Activated CD4-positive, alpha-beta T cell treated with anti-CD3 and anti-CD28 coated beads for 24 hours (primary cell): ENCODE data around the gene CCDC192.

Experiments
- DNase-seq, 2 donors: peaks; one replicate each; pipeline ENCODE4 v3.0.0-alpha.2; 2020; ENCODE audit warnings: low read depth in 2 of 2

Gene CCDC192

DNA sequence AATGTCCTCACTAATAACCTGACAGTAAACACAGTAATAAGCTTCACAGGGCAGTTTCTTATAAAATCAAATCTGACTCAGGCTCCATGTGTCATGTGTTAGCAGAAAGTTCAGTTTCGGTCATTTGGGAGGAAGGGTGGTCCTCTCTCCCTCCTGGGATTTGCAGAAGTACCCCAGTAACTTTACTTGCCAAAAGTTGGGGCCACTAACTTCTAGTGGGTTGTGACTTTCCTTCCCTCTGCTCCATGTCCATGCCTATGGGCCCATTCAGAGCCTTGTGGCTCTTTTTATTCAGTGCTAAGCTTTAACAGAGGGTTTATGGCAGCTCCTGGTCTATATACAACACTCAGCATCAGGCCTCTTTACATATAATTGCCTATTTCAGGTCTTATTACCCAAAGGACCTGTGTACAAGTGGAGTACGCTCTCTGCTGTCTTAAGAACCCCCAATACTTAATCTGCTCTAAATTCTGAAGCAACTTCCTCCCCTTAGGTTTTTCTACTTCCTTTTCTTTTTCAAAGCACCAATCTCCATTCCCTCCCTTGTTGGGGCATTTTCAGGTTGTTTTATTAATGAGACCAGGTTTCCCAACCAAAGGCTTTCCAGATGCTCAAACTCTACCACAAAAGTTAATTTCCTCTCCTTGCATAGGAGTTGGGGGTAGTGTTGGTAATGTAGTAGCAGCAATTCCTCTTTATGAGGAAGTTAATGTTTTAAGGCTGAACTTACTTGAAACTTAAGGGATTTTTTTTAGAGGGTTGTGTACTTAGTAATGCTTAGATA lies 107.7 kb downstream of the CCDC192 start:
- no peak for DNase-seq

DNA sequence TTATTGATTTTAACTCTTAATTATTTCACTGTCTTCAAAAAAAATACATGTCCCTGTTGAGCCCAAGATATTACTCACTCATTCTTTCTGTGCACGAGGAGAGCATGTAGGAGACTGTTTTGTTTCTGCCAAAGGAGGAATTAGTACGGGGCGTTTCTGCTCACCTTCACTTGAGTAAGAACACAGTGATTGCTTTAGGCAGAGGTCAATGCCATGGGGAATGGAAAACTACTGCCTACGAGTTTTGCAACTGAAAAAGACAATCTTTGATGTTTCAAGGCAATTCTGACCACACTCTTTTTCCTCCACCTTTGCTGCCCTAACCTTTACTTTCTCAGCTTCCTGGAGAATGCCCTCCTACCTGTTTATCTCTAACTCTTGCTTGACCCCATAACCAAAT lies 109.4 kb downstream of the CCDC192 start:
- no peak for DNase-seq

DNA sequence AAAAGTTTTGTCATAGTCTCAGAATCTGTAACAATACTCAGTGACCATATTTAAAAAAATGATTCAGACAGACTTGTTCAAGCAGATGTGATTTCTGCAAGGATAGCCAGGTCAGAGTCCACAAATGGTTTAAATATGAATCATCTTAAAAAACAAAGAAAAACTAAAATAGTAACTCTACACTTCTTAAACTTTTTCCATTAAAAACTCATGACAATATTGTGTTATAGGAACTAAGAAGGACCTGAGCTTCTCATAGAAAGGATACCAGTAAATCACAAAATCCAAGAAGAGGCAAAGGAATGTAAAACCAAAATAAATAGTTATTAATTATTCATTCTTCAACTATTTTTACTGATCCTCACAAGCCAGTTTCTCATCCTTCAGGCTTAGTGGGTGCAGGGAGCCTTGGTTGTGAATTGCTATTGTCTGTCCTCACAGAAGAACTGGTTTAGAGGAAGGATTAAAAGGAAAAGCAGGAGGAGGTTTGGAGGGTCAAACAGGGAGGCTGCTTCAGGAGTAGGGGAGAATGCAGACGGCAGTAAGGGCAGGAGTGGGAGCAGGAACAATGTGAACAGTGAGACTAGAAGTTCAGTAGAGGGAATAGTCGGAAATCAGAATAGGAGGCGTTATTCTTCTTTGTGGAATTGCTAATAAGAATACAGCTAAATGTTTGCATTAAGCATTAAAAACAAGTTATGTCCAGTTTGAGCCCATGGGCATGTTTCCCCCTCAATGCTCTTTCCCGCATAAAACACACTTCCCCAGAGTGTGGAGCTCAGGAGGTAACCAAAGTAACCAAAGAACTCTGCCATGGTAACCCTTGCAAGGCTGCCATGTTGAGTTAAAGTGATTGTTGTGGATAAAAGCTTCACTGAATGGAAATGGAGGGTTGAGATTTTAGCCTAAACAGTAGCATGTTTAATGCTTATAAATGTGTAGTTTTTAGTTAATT lies 110.7 kb downstream of the CCDC192 start:
- DNase-seq: no peak

DNA sequence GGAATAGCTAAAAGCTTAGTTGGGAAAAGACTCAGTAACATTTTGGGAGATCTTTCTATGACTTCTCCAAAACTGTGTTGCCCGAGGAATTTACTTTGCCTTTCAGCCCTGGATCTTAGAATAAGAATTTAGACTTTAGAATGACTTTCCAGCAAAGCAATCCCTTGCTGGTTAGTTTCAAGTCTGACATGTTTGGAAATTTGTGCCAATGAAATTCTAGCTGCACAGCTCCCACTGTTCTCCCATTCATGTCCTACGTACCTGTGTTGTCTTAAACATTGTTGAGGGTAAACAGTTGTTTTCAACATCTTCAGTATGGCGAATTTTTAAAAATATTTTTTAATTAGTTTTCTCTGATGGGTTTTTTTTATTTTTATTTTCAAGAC lies 111.4 kb downstream of the CCDC192 start:
- DNase-seq: no peak

DNA sequence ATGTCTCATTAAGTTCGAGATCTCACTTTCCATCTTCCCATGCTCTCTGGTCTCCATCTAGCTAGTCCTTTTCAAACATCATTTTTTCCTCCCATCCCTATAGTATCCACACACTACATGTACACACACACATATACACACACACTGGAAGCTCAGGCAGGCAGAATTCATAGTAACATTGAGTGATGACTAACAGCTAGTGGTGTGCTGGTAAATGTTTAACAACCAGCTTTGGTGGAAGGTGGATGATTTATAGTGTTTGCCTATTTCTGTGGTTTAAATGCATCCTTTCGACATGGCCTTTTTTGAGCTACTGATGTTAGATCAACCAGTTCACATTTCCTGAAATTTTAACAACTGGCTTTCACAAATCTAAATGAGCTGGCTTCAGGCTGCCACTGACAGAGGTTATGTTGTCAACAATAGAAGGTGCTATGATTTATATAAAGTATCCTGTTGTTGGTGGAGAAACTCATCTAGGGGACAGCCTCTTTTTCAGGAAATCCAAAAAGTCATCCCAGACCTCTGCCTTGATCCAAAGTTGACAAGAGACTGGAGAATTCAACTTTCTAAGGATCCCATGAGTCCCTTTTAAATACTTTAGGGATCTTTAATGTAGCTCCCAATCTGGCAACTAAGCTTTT lies 117.8 kb downstream of the CCDC192 start:
- DNase-seq: no peak

DNA sequence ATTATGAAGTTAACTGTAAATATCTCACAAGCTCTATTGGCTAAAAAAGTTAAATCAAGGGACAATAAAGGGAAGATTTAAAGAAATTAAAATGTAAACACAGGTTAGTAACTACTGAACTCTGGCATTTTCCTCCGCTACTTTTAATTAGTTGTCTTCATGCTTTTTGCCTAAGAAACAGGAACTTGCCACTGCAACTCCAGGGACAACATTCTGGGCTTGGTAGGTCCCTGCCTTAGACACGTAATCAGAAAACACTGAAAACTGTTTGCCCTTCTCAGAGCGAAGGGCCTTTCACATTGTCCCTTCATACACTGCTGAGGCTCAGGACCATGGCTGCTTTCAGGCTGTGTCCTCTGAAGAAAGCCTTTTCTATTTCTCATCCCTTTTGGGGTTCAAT lies 118.7 kb downstream of the CCDC192 start:
- DNase-seq: no peak

DNA sequence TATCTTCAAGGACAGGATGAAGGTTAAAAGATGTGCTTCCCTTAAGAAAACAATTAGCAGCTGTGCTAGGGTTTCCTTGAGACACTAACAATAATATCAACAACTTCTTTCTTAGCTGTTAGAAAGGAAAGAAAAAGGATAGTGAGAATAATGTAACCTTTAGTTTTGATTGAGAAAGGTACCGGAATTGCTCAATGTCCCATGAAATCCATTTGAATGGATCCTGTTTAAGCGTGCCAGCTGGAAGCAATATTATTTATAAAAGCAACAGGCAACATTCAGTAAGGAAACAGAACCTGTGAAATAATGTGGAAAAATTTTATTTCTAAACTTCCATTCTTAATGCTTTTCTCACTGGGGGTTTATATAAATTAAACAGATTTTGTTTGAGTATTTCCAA lies 120.9 kb downstream of the CCDC192 start:
- DNase-seq: no peak

DNA sequence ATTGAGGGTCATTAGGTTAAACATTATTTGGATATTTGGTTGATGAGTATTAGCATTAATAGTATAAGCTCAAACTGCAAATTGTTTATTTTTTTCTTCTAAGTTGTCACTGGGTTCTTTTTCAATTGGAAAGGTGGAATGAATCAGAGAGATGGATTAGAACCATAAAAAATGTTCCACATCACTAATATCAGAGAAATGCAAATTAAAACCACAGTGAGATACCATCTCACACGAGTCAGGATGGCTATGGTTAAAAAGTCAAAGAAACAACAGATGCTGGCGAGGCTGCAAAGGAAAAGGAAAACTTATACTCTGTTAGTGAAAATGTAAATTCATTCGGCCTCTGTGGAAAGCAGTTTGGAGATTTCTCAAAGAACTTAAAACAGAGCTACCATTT lies 122.8 kb downstream of the CCDC192 start:
- DNase-seq: no peak

DNA sequence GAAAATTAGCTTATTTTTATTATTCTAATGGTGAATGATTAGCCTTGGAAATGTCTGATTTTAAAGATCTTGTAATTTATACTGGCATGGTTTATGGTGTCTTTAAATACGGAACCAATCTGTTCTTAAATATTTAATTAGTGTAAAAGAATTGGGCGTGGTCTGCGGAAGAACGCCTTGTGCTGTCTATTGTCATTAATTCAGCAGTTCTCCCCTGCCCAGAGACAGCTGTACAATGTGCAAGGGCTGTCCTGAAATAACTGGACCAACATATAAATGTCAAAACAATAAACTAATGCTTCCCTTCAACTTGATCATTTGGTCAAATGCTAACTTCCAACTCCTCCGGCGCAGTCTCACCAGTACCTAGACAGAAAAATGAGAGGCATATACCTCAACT lies 124.3 kb downstream of the CCDC192 start:
- no peak for DNase-seq

DNA sequence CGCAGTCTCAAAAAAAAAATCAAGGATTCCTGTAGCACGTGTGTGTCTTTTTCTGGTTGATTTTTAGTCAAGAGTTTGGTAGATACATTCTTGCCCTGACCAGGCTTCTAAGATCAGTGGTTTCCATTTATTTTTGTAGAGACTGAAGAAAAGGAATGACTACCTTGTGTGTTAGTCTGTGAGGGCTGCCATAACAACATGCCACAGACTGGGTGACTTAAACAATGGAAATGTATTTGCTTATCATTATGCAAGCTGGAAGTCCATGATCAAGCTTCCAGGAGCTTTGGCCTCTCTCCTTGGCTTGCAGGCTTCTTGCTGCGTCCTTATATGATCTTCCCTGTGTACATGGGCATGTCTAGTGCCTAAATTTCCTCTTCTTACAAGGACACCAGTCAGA lies 127.0 kb downstream of the CCDC192 start:
- DNase-seq: no peak

DNA sequence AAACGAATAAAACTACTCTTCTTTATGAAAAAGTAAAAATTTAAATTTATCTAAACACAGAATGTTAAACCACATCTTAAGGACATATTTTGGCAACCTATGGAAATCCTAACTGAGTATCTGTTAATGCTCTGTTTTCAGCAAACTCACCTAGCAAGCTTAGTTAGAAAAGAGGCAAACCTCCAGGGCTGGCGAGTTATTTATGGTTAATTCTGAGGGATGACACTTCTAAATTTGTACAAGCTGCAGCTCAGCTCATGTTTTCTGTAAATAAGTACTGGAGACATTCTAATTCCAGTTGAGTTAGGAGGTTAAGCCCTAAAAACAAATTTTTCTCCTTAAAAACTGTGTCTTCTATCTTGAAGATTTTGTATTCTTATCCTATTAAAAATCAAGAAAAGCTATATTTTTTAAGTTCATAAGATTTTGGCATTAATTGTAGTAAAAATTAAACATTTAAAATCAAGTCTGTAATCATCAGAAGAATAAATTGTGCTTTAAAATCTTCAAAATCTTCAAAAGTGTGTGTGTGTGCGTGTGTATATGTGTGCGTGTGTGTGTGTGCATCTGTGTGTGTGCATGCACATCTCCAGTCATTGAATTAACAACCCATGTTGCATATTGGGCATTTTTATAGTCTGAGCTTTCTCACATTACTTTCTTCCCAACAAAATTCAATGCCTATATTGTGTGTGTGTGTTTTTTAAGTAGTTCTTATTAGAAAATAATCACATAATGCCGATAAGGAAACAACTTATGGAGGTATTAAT lies 127.8 kb downstream of the CCDC192 start:
- DNase-seq: no peak

DNA sequence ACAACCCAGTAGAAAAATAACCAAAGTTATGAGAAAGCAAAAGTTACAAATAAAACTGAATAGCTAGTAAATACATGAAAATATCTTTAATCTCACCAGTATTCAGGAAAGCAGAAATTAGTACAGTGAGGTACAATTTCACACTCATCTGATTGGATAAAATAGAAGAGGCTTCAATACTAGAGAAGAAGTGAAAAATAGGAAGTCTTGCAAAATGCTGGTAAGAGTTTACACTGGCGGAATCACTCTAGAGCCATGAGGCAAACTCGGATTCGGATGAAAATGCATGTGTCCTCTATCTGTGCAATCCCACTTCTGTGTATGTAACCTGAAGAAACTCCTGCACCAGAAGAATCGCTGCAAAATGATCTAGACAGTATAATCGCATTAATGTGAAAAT lies 128.9 kb downstream of the CCDC192 start:
- no peak for DNase-seq

DNA sequence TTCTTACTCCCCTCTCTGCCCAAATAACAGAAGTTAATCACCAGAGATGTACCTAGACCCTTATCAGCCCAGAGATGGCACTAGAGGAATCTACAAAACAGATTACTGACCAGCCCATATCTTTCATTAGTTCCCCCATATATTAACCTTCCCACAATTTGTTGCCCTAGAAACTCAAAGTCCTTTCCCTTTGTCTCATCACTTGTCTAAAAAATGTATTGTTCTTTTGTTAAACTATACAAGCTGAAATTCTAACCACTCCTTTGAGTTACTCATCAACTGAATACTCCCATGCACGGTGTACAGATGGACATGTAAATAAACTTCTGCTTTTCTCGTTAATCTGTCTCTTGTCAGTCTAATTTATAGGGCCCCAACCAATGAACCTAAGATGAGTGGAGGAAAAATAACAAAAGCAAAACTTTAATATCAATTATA lies 130.9 kb downstream of the CCDC192 start:
- no peak for DNase-seq

DNA sequence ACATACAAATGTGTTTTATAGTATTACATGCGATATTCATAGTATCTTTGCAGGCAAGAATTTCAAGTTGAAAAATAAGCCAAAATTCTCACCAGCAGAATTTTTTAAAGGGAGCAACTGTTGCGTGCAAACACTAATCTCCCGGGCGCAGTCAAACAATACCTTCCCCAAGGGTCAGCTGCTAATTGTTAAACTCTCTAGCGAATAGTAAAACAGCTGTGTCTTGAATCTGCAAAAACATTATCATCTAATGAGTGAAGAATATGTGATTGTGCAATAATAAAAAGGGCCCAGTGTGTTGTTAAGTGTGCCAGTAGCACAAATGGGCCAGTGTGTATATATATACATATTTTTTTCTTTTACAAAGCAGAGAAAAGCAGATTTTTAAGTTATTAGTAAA lies 131.4 kb downstream of the CCDC192 start:
- DNase-seq: no peak

DNA sequence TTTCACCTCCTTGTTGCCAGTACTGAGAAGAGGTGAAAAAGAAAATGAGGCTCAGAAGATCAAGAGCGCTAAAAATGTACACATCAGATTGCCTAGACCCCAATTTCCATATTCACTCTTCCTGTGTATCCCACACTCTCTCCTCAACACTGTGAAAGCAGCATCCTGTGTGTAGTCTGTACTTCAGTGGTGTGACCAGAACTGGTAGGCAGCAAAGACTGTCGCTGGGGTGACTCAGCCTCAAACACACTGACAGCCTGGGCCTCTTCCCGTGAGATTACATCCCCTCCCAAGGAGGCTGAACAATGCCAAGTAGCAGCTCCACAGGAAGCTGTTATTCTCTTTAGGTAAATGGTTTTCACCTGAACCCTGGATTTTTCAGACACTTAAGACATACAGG lies 135.5 kb downstream of the CCDC192 start:
- no peak for DNase-seq

DNA sequence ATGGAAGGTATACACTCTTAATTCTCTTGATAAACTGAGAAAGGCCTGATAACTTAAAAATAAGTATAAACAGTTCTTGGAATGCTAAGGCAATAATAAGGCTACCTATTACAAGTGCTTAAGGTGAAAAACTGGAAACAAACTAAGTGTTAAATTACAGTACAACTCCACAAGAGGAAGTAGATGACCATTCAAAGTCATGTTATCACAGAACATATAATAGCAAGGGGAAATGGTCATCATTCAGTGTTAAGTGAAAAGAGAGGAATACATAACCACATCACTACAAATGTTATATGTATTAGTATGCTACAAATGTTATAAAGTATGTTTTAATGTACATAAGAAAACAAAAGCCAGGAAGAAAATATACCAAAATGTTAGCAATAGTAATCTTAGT lies 135.9 kb downstream of the CCDC192 start:
- DNase-seq: no peak

DNA sequence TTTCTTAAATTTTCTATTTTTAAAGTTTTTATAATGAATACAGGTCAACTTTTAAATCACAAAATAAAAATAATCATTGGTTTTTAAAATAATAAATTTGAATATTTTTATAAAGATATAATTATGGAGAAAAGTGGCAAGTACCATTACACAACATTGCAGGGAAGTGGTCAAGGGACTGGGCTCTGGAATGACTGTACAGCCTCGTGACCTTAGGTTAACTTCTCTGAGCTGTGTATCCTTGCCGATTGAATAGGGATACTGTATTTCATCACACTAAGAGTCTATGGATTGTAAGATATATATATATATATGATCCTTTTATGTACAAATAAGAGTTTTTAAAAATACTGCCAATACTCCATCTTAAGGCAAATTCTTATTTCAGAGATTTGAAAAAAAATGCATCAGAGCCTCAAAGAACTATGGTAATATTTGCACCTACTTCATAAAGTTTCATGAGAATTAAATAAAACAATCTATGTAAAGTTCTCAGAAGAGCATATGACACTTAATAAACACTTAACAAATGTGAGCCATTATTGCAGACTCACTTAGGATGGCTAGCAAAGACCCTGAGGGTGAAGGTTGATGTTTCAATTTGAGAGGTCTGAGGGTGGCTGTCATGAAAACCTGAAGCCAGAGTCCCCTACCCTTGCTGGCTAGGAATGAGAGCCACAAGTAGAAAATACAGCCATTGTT lies 136.5 kb downstream of the CCDC192 start:
- DNase-seq: no peak

DNA sequence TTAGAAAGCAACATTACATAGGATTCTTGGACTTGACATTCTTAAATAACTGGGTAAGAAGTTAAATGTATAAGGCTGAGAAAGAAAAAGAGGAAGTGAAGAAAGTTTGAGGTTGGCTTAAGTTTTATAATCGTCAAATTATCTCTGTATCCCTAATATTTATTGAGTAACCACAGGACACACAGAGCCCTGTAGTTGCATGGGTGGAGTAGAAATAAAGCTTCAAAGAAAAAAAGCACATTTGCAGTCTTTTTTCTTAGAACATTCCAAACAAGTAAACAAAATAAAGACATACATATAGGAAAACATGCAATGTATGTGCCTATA lies 137.0 kb downstream of the CCDC192 start:
- DNase-seq: no peak

DNA sequence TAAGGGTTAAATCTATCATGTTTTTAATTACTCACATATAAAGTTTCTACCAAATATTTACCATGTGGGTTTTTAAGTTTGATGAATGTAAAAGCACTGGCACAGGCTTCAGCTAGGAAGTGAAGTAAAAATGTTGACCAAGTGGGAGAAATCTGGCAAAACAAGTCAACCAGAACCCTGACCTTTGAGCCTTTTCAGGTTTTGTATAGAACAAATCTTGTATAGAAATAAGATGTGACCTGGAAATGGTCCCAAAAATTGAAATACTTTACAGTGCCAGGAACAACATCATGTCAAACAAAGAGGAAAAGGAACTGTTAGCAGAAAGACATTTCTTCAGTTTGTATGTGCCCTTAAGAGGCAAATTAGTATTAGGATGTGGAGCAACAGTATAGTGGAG lies 137.6 kb downstream of the CCDC192 start:
- no peak for DNase-seq

DNA sequence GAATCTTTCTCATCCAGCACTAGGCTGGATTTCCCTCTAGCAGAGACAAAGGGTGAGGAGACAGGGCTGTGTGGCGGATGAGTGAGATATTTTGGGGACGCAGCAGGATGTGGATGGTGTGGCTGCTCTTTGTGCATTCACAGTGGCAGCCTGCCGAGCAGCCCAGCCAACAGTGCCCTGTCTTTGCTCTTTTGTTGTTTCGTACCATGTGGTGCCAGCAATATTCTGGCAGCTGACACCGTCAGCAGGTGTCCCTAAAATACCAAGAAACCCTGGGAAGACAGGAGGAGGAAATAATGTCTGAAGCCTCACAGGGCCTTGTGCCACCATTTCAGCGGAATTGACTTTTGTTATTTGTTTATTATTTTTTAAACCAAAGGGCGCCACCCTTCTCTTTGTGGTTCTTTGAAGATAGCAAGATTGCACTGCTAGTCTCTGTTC lies 141.4 kb downstream of the CCDC192 start:
- no peak for DNase-seq

DNA sequence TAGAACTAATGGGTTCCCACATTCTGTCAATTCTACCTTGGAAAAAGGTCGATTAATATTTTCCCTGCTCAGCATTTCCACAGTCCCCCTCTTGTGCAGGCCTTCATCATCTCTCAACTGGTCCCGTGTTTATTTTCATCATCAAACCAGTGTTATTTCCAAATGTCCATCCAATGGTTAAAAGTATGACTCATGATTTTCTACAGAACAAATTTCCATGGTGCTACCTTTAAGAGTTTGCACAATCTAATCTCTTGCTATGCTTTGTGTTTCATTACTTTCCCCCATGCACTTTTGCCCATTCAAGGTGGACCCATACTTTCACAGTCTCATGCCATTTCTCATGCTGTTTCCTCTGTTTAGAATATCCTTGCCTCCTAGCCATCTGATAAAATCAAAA lies 143.7 kb downstream of the CCDC192 start:
- DNase-seq: no peak
